ENCODE results near the gene SURF2.
"Not testable (repeated sequence)": the region's sequence is repeated elsewhere in the genome, so short reads cannot be mapped to it uniquely, and the experiment has no call there.

SURF2 gene

GRCh38 chr9:133355881-133356357 is 431 bp upstream of the SURF2 start:
- FAIRE-seq = no peak

GRCh38 chr9:133357656-133358055 is 1.3 kb downstream of the SURF2 start:
- no peak for FAIRE-seq

DNA sequence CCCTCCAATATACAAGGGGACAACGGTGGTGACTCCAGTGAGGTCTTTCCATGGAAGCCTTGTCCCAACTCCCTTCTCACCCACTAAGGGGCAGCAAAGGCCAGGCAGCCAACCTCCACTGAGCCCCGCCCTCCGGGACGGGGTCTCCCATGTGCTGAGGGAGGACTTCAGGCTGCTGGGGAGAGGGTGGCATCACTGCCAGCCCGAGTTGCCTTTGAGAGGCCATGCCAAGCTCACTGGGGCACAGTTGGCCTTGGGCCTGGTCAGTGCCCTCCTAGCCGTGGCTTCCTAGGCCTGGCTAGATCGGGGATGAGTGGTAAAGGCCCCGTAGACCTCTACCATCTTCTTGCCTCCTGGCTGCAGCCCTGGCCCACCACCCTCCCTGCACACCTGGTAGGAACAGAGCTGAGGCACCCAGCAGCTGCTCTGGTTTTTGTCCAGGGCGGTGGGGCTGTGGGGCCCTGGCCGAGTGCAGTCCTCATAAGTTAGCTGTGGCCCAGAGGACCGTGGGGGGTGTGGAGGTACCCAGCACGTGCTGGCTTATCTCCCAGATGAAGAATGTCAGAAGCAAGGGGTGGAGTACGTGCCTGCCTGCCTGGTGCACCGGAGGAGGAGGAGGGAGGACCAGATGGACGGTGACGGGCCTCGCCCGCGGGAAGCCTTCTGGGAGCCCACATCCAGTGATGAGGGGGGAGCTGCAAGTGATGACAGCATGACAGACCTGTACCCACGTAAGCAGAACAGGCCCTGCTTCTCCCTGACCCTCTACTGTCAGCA is 3.2 kb downstream of the SURF2 start:
- no peak for FAIRE-seq

GRCh38 chr9:133360400-133361393 is 4.3 kb downstream of the SURF2 start:
- FAIRE-seq = no peak

DNA sequence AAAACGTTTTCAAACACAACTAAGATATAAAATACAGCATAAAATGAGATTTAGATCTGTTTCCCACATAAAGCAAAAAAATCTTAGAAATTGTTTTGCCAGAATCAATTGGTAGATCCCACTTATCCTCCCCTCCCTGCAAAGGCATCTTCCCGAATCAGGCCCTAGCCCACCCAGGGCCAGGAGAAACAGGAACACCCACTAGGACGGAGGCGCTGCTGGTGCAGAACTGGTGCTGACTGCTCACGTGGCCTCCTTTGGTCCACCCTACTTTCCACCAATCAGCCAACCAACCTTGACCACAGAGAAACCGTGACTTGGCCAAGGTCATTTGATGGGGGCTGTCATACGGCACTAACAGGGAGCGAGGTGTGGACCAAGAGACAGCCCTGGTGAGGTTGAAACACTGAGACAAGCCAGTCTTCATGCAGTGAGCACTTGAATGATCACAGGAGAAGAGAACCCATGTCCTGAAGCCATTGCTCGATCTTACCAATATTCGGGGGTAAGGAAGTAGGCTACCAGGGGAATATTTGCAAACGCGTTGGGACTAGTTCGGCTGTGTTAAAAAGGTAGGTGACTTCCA is 5.2 kb downstream of the SURF2 start:
- no peak for FAIRE-seq

- FAIRE-seq = no peak
Measured at GRCh38 chr9:133362359-133363044, 6.2 kb downstream of the SURF2 start.

DNA sequence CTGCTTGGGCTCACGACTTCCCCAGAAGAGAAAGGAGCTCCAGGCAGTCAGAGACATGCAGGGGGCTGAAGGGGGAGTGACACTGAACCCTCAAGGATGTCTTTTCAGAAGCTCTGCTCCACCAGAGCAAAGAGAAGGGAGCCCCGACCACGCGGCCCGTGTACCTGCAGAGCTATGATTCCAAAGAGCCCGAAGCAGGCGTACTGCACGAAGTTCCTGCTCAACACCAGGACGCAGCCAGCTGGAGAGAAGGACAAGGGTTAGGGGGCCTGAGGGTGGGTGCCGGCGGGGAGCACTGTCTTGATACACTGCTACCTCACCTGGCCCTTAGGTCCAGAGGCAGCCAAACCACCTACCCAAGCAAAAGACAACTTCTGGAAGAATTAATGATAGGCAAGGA is 10.1 kb downstream of the SURF2 start:
- no peak for FAIRE-seq

DNA sequence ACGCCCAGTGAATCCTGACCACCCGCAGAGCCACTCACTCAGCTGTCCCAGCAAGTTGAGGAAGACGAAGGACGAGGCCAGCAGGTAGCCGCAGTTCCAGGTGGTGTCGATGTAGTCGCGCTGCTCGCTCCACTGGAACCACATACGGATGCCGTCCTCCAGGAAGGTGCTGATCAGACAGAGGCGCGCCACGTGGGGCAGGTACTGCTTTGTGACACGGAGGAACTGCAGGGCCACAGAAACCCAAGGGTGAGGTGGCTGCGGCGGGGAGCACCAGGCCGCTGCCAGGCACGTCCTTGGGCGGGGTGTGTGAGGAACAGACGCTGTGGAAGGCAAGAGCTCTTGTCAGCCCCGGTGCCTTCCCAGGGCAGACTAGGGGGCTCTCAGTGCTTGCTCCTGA is 10.9 kb downstream of the SURF2 start:
- FAIRE-seq = no peak

- FAIRE-seq = no peak
Measured at GRCh38 chr9:133367778-133368177, 11.4 kb downstream of the SURF2 start.

DNA sequence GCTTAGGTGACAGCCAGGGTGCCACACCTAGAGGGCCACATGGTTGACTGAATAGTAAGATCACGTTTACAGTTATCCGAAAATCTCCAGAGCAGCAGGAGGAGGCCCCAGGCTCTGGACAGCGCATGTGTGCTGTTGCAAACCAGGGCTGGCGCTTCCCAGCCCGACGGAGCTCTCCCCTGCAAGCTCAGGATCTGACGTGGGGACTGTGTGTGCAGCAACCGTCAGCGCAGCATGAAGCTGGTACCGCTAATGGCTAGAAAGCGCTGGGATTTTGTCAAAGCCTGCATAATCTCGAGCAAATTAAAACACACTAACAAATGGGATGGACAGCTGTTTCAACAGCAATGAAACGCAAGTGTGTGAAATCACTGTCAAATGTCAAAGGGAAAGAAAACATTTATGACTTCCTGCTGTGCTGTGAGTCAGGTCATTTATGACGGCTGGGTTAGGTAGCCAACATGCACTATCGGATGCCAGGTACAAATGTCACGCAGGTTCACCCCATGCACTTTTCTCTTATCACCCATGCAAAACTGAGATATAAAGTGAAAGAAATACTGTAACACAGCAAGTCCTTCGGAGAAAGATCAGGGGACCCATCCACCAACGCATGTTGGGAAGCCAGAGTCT is 12.0 kb downstream of the SURF2 start:
- FAIRE-seq = peak; percentile 83

DNA sequence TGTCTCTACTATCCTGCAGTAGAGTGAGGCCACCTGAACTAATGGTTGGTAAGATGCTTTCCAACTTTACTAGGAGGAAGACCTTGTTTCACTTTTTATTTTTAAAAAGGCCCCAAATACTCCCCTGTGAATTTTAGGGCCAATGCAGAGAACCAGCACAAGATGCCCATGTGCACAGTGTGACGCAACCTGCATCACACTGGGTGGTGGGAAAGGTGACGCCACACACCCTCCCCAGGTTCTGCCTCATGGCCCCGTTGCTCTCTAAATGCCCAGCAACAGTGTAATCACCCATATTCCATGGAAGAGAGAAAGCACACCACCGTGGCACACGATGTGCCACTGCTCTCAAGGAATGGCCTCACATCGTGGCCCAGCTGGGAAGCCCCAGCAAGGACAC is 13.1 kb downstream of the SURF2 start:
- FAIRE-seq = no peak

DNA sequence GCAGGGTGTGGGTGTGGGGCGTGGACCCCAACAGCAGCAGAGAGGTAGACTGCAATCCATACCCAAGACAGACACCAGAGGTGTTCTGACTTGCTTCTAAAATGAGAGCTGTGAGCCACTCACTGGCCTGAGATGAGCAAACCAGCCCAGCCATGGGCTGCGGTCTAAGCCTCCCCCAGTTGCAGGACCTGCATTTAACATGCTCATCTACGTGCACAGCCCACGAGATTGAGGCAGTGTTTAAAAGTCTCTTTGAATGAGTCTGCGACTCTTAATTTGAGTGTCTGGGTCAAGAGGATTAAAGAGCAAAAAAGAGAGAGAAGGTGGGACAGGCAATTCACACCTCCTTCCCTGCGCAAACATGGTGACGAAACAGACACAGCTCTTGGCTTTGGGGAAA is 13.6 kb downstream of the SURF2 start:
- no peak for FAIRE-seq

DNA sequence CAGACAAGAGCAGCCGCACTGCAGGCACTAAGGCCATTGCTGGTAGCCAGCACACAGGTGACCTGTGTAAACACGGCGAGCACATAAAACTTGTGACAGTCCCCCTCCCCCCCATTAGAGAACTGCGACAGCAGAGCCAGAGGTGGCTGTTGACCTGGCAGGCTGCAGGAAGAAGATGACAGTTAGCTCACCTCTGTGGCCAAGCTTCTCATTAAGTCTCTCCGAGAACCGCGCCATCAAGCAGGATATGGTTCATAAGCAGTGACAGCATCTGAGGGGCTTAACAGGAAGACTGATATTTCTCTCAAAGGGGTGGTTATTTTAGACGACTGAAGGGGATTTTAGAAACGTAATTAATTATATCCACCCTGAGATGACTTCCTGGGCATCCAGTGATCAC is 14.3 kb downstream of the SURF2 start:
- no peak for FAIRE-seq

DNA sequence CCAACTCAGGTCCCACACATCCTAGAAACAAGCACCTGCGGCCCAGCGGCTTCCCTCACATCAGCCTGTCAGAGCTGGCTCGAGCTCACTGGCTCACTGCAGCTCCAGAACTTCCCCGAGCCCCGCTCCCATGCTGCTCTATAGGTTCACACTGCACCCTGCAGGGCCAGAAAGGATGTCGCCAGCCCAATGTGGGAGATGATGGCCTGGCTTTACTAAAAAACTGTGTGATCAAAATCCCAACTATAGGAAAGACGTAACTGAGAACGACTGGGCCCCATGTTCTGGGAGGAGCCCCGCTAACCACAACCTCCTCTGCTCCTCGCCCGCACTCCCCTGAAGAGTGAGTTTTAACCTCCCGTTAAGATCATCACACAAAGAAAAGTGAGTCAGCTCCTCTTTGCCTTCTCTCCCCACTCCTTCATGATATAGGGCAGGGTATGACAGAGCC is 14.9 kb downstream of the SURF2 start:
- FAIRE-seq = no peak

GRCh38 chr9:133372144-133372543 is 15.8 kb downstream of the SURF2 start:
- no peak for FAIRE-seq

DNA sequence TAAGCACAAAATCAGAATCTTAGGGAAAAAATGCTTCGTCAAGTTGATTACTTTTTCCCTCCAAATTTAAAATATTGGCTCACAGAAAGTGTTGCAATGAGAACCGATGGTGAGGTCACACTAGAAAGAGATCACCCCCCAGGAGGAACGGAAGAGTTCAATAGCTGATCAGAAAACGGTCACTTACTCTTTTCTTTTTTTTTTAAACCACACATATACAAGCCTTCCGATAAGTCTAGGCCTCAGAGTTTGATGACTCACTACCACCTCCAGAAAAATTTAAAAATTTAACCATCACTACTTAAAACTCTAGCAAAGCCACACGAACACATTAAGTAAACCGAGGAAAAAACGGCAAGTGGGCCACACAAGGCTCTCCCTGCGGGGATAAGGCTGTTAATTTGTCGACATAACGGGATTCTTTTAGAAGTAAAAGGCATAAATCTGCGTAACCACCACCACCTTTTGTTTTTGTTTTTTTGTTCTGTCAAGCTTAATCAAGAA is 18.3 kb downstream of the SURF2 start:
- no peak for FAIRE-seq

DNA sequence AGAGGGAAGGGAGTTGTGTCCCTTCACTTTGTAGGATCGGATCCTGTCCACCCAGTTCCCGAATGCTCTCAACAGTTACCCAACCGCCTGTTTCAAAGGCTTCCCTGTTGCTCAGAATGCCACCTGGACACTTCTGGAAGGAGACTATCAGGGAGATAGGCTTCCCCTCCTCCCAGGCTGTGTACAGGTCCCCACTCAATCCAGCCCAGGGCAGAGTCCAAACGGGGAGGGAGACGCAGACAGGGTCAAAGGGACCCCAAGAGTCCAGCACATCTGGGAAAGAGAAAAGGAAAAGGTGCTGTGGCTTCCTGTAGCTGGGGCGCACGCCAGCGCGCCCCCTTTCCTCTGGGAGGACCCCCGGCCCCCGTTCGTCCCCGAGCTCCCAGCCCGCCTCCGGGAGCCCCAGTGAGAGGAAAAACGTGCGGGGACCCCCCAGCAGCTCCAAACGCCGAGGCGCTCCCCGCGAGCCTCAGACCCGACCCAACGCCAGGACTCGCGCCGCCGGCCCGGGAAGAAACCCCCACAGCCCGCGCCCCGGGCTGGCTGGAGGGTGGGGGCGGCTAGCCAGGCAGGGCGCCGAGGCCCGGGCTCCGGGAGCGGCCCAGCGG is 18.9 kb downstream of the SURF2 start:
- no peak for FAIRE-seq

GRCh38 chr9:133375724-133376654 is 19.6 kb downstream of the SURF2 start, which contains the start of the genes STKLD1 and SURF4:
STKLD1 (plus strand) TSS chr9:133376366; CDS start chr9:133376474, 108 bp downstream.
SURF4 (minus strand) TSS chr9:133376060; CDS start chr9:133375969, 91 bp downstream.
- FAIRE-seq = no peak

GRCh38 chr9:133377280-133377679 is 20.9 kb downstream of the SURF2 start:
- not testable (repeated sequence) for FAIRE-seq

DNA sequence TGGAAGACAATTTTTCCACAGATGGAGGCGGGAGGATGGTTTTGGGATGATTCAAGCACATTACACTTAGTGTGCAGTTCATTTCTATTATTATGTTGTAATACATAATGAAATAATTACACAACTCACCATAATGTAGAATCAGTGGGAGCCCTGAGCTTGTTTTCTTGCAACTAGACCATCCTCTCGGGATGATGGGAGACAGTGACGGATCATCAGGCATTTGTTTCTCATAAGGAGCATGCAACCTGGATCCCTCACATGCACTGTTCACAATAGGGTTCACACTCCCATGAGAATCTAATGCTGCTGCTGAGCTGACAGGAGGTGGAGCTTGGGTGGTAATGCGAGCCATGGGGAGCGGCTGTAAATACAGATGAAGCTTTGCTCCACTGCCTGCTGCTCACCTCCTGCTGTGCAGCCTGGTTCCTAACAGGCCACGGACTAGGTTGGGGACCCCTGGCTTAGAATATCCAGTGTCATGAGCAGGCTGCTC is 21.4 kb downstream of the SURF2 start:
- FAIRE-seq = no peak

All from colon (tissue), 2 donors.